Activated naive CD8-positive, alpha-beta T cell (primary cell): ENCODE data around the gene ZNF837.

Experiments
- H3K27ac Mint-ChIP-seq: one replicate; pipeline ENCODE4 v1.8.0; 2021; ENCODE audit warnings: mixed read lengths
- H3K27me3 Mint-ChIP-seq: one replicate; pipeline ENCODE4 v1.8.0; 2021; ENCODE audit warnings: mixed read lengths
- H3K36me3 Mint-ChIP-seq: one replicate; pipeline ENCODE4 v1.8.0; 2021; ENCODE audit warnings: mixed read lengths
- H3K4me1 Mint-ChIP-seq: one replicate; pipeline ENCODE4 v1.8.0; 2021; ENCODE audit warnings: low read depth, mixed read lengths
- H3K4me3 Mint-ChIP-seq: one replicate; pipeline ENCODE4 v1.8.0; 2021; ENCODE audit warnings: mild to moderate bottlenecking, mixed read lengths
- H3K9me3 Mint-ChIP-seq: one replicate; pipeline ENCODE4 v1.8.0; 2021; ENCODE audit warnings: low read depth, mixed read lengths

ZNF837 gene

DNA sequence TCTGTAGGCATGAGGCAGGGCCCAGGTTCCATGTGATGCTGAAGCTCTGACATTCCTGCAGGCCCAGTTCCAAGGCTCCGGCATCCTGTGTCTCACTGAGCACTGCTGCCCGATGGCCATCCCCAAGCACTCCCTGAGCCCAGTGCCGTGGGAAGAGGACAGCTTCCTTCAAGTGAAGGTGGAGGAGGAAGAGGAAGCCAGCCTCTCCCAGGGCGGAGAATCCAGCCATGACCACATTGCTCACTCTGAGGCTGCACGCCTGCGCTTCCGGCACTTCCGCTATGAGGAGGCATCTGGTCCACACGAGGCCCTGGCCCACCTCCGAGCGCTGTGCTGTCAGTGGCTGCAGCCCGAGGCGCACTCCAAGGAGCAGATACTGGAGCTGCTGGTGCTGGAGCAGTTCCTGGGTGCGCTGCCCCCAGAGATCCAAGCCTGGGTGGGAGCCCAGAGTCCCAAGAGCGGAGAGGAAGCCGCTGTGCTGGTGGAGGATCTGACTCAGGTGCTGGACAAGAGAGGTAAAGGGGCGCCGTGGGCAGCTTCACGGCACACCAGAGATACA lies 46.1 kb downstream of the ZNF837 start:
- H3K36me3 Mint-ChIP-seq = peaks cover 8% of the 10 kb centered on the region
- no peak overlapping the region for H3K27ac Mint-ChIP-seq
- no peaks in the 10 kb centered on the region for H3K27me3 Mint-ChIP-seq
- H3K4me1 Mint-ChIP-seq = peaks cover 3% of the 10 kb centered on the region
- no peak overlapping the region for H3K4me3 Mint-ChIP-seq
- H3K9me3 Mint-ChIP-seq = no peaks in the 10 kb centered on the region

DNA sequence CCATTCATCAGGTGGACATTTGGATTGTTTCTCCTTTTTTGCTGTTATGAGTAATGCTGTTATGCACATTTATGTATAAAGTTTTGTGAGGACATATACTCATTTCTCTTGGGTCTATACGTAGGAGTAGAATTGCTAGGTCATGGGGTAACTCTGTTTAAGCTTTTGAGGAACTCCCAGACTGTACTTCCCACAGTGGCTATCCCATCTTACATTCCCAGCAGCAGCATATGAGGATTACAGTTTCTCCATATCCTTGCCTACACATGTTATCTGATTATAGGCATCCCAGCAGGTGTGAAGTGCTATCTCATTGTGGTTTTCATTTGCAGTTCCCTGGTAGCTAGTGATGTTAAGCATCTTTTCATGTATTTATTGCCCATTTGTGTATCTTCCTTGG lies 48.1 kb downstream of the ZNF837 start:
- Mint-ChIP-seq H3K4me1 (peaks cover 2% of the 10 kb centered on the region), H3K9me3 (no peaks in the 10 kb centered on the region), H3K27ac (no peak overlapping the region), H3K4me3 (no peak overlapping the region), H3K36me3 (no peaks in the 10 kb centered on the region), H3K27me3 (no peaks in the 10 kb centered on the region)

DNA sequence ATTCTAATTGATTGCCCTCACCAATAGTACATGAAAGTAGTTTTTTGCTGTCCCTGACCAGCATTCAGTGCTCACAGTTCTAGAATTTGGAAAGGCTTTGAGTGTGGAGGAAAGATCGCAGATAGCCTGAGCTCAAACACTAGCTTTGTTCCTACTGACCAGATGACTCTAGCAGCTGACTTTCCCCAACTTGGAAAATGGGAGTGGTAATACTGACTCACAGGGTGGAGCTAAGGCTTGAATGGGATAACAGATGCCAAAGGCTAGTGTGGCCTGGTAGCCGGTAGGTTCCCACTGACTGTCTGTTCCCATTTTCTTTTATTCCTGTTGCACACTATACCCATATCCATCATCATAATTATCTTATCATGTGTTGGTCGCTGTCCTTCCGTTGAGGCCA lies 50.4 kb downstream of the ZNF837 start:
- Mint-ChIP-seq H3K36me3 (no peaks in the 10 kb centered on the region), H3K4me1 (peaks cover 2% of the 10 kb centered on the region), H3K27me3 (no peaks in the 10 kb centered on the region), H3K9me3 (no peaks in the 10 kb centered on the region), H3K27ac (no peak overlapping the region), H3K4me3 (no peak overlapping the region)

DNA sequence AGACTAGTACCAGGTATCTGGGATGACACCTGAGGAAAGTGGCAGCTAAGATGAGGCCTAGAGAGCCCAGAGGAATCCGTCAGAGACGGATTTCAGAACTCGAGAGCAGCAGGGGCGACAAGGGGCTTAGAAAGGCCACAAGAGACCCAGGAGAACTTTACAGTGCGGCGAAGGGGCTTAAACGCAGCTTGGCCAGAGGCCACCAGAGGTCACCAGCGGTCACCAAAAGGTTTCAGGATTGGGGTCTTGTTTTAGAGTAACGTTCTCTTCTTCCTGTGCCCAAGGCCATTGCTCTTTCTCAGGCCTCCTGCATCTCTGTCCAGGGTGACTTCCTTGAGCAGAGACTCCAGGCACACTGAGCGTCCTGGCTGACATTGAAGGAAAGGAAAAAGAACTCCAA lies 51.8 kb downstream of the ZNF837 start:
- H3K4me1 Mint-ChIP-seq = peaks cover 2% of the 10 kb centered on the region
- H3K4me3 Mint-ChIP-seq = no peak overlapping the region
- no peak overlapping the region for H3K27ac Mint-ChIP-seq

DNA sequence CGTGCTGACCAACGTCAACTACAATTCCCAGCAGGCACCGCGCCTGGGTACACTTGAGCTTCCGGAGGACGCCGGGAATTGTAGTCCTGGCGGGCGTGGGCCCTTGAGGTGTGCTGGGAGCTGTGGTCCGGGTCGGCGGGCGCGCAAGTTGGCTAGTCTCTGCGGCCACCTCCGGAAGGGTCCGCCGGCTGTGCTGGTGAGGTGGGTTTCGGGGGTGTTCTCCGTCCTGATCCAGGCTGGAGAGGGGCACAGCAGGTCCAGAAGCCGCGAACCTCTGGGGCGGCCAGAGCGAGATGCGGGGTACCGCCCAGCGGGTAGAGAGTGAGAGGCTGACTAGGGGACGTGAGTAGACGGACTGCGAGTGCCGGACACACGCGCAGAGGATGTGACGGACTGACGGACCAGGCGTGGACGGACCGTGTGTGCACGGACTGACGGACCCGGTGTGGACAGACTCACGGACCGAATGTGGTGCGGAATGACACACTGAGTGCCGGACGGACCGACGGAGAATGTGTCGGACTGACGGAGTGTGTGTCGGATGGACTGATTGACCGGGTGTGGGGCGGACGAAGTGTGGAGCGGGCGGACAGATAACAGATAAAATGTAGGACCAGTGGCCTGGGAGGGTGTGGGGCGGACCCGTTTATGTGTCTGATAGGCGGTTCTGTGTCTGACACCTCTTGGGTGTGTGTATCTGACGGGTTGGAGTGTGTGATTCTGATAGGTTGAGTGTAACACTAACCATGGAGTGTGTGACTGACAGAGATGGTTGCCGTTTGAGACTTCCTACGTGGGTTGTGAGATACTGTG lies 53.7 kb downstream of the ZNF837 start, which contains the start of gene ZSCAN22:
TSS of gene ZSCAN22 (plus strand) at position 81 of the 813 bp plus-strand sequence. CDS start 7,809 bp downstream, outside the sequence.
- H3K27ac Mint-ChIP-seq = no peak within 1 kb of the TSS
- no peaks in the 10 kb centered on the region for H3K9me3 Mint-ChIP-seq

More for the DNA sequence above, 51.8 kb downstream of the ZNF837 start:
- Mint-ChIP-seq H3K27me3 (no peaks in the 10 kb centered on the region), H3K9me3 (no peaks in the 10 kb centered on the region), H3K36me3 (no peaks in the 10 kb centered on the region)

DNA sequence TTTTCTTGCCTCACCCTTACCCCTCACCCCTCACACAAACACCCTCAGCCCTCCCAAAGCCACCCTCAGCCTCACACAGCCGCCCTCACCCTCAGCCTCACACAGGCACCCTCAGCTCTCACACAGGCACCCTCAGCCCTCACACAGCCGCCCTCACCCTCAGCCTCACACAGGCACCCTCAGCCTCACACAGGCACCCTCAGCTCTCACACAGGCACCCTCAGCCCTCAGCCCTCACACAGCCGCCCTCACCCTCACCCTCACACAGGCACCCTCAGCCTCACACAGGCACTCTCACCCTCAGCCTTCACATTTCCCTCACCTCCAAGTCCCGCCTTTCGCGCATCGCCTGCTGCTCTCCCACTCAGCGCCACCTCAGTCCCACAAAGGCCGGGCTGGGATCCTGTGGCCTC lies 54.3 kb downstream of the ZNF837 start:
- H3K27ac Mint-ChIP-seq = no peak overlapping the region
- no peaks in the 10 kb centered on the region for H3K9me3 Mint-ChIP-seq
- H3K36me3 Mint-ChIP-seq = peaks cover 8% of the 10 kb centered on the region
- H3K4me3 Mint-ChIP-seq = no peak overlapping the region
- H3K4me1 Mint-ChIP-seq = peaks cover 4% of the 10 kb centered on the region
- no peaks in the 10 kb centered on the region for H3K27me3 Mint-ChIP-seq

More for the DNA sequence above, 53.7 kb downstream of the ZNF837 start, which contains the start of gene ZSCAN22:
- H3K27me3 Mint-ChIP-seq = no peaks in the 10 kb centered on the region
- H3K4me1 Mint-ChIP-seq = peaks cover 4% of the 10 kb centered on the region
- peaks cover 8% of the 10 kb centered on the region for H3K36me3 Mint-ChIP-seq
- no peak within 1 kb of the TSS for H3K4me3 Mint-ChIP-seq

DNA sequence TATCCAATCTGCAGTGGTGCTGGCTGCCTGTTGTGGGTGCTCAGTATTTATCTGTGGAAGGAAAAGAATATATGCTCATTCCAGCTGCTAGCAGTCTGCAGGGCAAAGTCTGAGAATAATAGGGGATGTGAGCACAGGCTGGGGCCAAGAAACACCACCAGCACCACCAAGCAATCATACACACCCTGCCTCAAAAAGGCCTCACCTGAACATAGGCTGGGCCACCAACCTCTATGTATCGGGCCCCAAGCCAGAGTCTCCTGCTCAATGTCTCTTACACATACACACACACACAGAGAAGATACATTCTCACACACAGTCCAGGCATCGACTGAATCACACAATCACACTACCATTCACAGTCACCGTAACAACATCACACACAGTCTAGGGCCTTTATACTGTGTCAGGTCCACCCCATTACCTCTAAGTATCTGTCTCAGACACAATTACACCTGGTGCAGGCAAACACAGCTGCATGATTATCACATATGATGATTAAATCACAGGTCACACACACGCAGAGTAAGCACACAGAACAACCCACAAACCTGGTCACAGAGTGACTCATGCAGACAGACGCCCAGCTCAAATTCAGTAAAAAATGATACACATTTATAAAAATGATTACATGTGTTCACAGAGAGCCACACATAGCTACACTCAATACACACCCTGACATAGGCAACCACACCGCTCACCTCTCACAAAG lies 55.4 kb downstream of the ZNF837 start:
- Mint-ChIP-seq H3K4me3 (no peak overlapping the region), H3K36me3 (peaks cover 9% of the 10 kb centered on the region), H3K27ac (no peak overlapping the region), H3K4me1 (peaks cover 4% of the 10 kb centered on the region), H3K27me3 (no peaks in the 10 kb centered on the region), H3K9me3 (no peaks in the 10 kb centered on the region)

DNA sequence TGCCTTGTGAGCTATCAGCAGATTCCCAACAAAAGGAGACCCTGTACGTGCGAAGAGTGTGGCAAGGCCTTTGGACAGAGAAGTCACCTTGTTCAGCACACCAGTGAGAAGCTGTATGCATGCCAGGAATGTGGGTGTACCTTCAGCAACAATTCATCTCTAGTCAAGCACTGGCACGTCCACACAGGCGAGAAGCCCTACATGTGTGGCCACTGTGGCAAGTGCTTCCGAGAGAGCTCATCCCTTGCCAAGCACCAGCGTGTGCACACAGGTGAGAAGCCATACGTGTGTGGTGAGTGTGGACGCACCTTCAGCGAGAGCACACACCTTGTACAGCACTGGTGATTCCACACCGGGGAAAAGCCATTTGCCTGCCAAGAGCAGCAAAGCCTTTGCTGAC lies 61.6 kb downstream of the ZNF837 start:
- Mint-ChIP-seq H3K27ac (no peak overlapping the region), H3K36me3 (peaks cover 19% of the 10 kb centered on the region), H3K4me3 (no peak overlapping the region), H3K27me3 (no peaks in the 10 kb centered on the region), H3K4me1 (peaks cover 2% of the 10 kb centered on the region), H3K9me3 (no peaks in the 10 kb centered on the region)

DNA sequence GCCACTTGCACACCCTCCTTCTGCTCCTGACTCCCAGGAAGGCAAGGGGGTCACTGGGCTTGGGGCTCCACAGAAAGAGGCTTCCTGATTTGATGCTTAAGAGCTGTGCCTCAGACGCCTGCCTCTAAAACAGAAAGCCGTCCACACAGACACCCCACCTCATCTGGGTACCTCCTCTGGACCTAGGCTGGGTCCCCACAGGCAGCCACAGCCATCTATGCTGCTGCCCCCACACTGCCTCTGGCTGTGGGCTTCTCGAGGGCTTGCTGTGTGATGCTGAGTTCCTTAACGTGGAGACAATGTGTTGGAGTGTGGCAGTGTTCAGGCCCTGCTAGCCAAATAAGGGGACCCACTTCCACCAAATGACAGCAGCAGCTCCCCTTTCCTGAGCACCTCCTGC lies 62.5 kb downstream of the ZNF837 start:
- Mint-ChIP-seq H3K9me3 (no peaks in the 10 kb centered on the region), H3K27me3 (no peaks in the 10 kb centered on the region), H3K27ac (no peak overlapping the region), H3K4me3 (no peak overlapping the region), H3K36me3 (peaks cover 16% of the 10 kb centered on the region), H3K4me1 (no peaks in the 10 kb centered on the region)
